TTC549 (cell line): ENCODE measurements around the gene ASNS.

Source experiments
- FAIRE-seq: peaks from 2 replicates; lab custom pipeline; 2012; peaks lifted over from hg19 to GRCh38; lab: Jason Lieb, UNC

Gene ASNS

GRCh38 chr7:97842772-97843345 lies 29.3 kb downstream of the ASNS start:
- no peak for FAIRE-seq

GRCh38 chr7:97842006-97842405 lies 30.2 kb downstream of the ASNS start:
- no peak for FAIRE-seq

- peak; percentile 88 for FAIRE-seq
Measured at GRCh38 chr7:97835296-97836138, 36.7 kb downstream of the ASNS start.

GRCh38 chr7:97819161-97819560 lies 53.0 kb downstream of the ASNS start:
- no peak for FAIRE-seq

GRCh38 chr7:97818066-97818663 lies 54.0 kb downstream of the ASNS start:
- no peak for FAIRE-seq
